AG04450 (cell line): ENCODE results near the gene CRABP1. TPM values are rescaled to one million over a fixed set of nuclear protein-coding genes. Genes with fewer than 3 reads are reported as not detected.
"Not testable (repeated sequence)": the region's sequence is repeated elsewhere in the genome, so short reads cannot be mapped to it uniquely, and the experiment has no call there.

Experiments used
- CTCF ChIA-PET: fragments of 300-600, 350-600 bp; formaldehyde crosslinking; extraction: SDS; loops from one replicate; lab custom pipeline; 2022; ENCODE audit warnings: antibody characterized with exemption, inconsistent platforms; lab: Charles Lee
- POLR2A ChIA-PET: fragments of 350-600 bp; formaldehyde crosslinking; extraction: SDS; loops from one replicate; lab custom pipeline; 2021; ENCODE audit warnings: antibody characterized with exemption, inconsistent platforms; lab: Yijun Ruan, JAX
- DNase-seq: peaks from one replicate; pipeline ENCODE4 v3.0.0-alpha.2; 2011; ENCODE audit warnings: low read depth, low spot score
- H3K27ac ChIP-seq: one replicate; pipeline ENCODE4 v1.5.1; 2012; ENCODE audit warnings: low read depth, low read length, control low read depth
- H3K27me3 ChIP-seq: one replicate; pipeline ENCODE4 v1.6.0; 2012; ENCODE audit warnings: low read length; ENCODE audit not compliant: control insufficient read depth, insufficient read depth
- H3K4me3 ChIP-seq: 2 replicates; pipeline ENCODE4 v1.5.1; 2011; ENCODE audit warnings: mild to moderate bottlenecking, low read depth, low read length, control low read depth
- H3K9me3 ChIP-seq: 2 replicates; pipeline ENCODE4 v1.5.1; 2012; ENCODE audit warnings: low read length; ENCODE audit not compliant: control insufficient read depth, insufficient read depth
- polyA plus RNA-seq: library from polyadenylated mRNA; depleted of rRNA; stranded (reverse); fragments of >200 nt; gene quantifications from 2 replicates; pipeline ENCODE4 v1.2.3, GENCODE V29; 2011
- TF ChIP-seq, protein P1 (sequence below): IDR thresholded peaks from 2 replicates; pipeline ENCODE4 v1.5.1; 2011; ENCODE audit warnings: low read depth, low read length, control low read depth, inconsistent platforms

CRABP1 gene
- polyA plus RNA-seq, 1 experiment, result not detected

DNA sequence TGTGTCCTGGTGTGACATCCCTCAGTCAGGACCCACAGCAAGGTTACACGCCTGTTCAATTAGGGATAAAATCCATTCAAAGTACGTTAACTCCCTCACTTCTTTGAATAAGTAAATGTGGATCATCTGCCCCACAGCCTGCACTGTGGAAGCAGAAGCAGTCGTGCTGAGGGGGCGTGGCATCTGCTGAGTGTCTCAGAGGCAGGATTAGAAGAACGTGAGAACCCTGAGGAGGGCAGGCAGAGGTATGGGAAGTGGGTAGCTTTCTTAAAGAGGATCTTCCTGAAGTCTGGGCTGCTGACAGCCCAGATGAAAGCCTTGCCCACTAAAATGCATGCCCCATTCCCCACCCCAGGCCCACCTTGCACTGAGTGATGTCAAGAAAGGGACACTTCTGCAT lies 28.5 kb downstream of the CRABP1 start:
- no peaks in the 10 kb centered on the region for H3K9me3 ChIP-seq
- ChIA-PET CTCF (no interaction called here), POLR2A (no interaction called here)
- no peak overlapping the region for H3K27ac ChIP-seq
- TF ChIP-seq, protein P1, sequence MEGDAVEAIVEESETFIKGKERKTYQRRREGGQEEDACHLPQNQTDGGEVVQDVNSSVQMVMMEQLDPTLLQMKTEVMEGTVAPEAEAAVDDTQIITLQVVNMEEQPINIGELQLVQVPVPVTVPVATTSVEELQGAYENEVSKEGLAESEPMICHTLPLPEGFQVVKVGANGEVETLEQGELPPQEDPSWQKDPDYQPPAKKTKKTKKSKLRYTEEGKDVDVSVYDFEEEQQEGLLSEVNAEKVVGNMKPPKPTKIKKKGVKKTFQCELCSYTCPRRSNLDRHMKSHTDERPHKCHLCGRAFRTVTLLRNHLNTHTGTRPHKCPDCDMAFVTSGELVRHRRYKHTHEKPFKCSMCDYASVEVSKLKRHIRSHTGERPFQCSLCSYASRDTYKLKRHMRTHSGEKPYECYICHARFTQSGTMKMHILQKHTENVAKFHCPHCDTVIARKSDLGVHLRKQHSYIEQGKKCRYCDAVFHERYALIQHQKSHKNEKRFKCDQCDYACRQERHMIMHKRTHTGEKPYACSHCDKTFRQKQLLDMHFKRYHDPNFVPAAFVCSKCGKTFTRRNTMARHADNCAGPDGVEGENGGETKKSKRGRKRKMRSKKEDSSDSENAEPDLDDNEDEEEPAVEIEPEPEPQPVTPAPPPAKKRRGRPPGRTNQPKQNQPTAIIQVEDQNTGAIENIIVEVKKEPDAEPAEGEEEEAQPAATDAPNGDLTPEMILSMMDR, result no peak
- H3K4me3 ChIP-seq, result no peak overlapping the region
- DNase-seq, result no peak
- peaks cover 25% of the 10 kb centered on the region for H3K27me3 ChIP-seq

DNA sequence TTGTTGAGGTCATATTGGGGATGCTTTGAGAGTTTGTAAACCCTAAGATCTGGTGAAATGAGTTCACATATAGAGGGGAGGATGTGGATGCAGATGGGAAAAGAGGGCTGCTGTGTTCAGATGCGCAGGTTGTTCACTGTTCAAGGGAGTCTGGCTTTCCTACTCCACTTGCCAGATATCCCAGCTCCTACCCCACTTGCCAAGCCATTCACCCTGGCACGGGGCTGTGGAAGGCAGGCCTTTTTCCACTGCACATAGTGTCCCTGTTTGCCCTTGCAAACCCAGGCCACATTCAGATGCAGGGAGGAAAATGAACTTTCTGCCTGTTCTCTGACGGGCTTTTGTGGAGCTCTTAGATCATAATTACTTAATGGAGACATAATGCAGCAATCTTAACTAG lies 29.0 kb downstream of the CRABP1 start:
- TF ChIP-seq, protein P1, result no peak
- CTCF ChIA-PET, result no interaction called here
- no peaks in the 10 kb centered on the region for H3K9me3 ChIP-seq
- peaks cover 21% of the 10 kb centered on the region for H3K27me3 ChIP-seq
- no peak for DNase-seq
- no peak overlapping the region for H3K4me3 ChIP-seq
- POLR2A ChIA-PET, result no interaction called here
- H3K27ac ChIP-seq, result no peak overlapping the region

DNA sequence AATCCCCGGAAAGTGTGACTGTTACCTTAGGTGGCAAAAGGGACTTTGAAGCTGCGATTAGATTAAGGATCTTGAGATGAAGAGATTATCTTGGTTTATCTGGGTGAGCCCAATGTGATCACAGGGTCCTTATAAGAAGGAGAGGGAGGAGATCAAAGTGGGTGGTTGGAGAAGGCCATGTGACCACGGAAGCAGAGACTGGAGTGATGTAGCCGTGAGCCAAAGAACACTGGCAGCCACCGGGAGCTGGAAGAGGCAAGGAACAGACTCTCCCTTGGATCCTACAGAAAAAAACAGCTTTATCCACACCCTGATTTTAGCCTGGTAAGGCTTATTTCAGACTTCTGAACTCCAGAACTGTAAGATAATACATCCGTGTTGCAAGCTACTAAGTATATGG lies 29.9 kb downstream of the CRABP1 start:
- ChIA-PET CTCF (interaction anchor here (0.9 kb wide), 1 partner anchor 27 kb away, joined by 3 read pairs; no protein-coding TSS in a partner anchor), POLR2A (interaction anchor here (0.6 kb wide), 1 partner anchor 71 kb away, joined by 3 read pairs; the partner anchor contains the start of gene SKIC8)

DNA sequence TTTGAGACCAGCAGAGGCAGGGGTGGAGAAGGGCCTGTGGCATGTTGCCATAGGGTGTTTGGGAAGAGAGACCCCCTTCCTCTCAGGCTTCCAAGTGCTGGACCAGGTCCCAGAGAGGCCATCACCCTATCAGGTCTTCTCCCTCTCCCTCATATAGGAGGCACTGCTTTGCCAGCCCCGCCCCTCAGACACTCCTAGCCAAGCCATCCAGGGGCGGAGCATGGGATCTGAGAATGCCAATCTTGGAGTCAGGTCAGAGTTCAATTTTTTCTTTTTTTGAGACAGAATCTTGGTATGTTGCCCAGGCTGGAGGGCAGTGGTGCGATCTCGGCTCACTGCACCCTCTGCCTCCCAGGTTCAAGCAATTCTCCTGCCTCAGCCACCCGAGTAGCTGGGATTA lies 32.7 kb downstream of the CRABP1 start:
- Histone ChIP-seq H3K4me3 (no peak overlapping the region), H3K9me3 (no peaks in the 10 kb centered on the region), H3K27ac (no peak overlapping the region), H3K27me3 (peaks cover 19% of the 10 kb centered on the region)
- ChIA-PET CTCF (no interaction called here), POLR2A (no interaction called here)
- TF ChIP-seq, protein P1, result no peak
- DNase-seq, result no peak

More for the DNA sequence above, 29.9 kb downstream of the CRABP1 start:
- TF ChIP-seq, protein P1, result no peak
- no peak overlapping the region for H3K4me3 ChIP-seq
- peaks cover 21% of the 10 kb centered on the region for H3K27me3 ChIP-seq
- no peak for DNase-seq
- H3K27ac ChIP-seq, result no peak overlapping the region
- no peaks in the 10 kb centered on the region for H3K9me3 ChIP-seq

DNA sequence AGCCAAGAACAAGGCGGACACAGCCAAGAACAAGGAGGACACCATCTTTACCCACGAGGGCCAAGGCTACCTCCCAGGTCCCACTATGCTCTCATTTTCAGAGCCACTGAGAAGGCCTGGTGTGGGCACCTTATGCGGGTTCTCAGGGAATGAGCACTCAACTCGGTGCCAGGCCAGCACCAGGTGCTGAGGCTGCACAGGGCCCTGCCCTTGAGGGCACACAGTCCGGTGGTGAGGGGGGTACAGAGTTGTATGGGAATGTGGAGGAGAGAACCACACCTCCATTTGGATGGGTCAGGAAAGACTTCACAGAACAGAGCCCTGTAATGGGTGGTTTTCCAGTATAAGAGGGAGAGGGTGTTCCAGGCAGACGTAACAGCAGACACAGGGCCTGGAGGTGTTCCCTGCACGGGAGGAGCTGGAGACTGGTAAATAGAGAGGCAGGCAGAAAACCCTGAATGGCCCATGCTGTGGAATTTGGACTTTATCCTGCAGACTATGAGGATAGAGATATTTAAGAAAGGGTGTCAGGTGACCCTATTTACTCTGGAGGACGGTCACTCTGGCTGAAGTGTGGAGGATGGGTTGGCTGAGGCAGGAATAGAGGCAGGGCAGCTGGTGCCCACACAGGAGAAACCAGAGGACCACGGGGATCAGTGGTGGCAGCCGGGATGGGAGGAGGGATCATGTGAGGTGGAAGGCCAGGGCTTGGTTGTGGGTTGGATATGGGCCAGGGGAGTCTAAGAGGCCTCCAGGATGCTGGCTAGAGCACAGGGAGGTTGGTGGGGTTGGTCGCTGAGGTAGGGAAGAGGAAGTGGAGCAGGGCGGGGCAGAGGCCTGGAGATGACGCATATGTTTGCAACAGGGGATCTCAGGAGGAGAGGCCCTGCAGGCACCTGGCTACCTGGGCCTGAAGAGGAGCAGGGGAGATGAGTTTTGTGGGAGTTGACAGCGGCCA lies 34.6 kb downstream of the CRABP1 start:
- ChIA-PET CTCF (interaction anchor here (0.6 kb wide), 1 partner anchor 19 kb away, joined by 3 read pairs; no protein-coding TSS in a partner anchor), POLR2A (no interaction called here)
- H3K27me3 ChIP-seq, result peaks cover 10% of the 10 kb centered on the region
- no peak for DNase-seq
- H3K9me3 ChIP-seq, result no peaks in the 10 kb centered on the region
- TF ChIP-seq, protein P1, result no peak
- H3K4me3 ChIP-seq, result no peak overlapping the region
- H3K27ac ChIP-seq, result no peak overlapping the region

DNA sequence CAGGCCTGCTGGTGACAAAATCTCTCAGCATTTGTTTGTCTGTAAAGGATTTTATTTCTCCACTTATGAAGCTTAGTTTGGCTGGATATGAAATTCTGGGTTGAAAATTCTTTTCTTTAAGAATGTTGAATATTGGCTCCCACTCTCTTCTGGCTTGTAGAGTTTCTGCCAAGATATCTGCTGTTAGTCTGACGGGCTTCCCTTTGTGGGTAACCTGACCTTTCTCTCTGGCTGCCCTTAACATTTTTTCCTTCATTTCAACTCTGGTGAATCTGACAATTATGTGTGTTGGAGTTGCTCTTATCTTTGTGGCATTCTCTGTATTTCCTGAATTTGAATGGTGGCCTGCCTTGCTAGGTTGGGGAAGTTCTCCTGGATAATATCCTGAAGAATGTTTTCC lies 40.0 kb downstream of the CRABP1 start:
- H3K9me3 ChIP-seq, POLR2A ChIA-PET, CTCF ChIA-PET, H3K27me3 ChIP-seq, H3K4me3 ChIP-seq, H3K27ac ChIP-seq, DNase-seq: not testable (repeated sequence)
